Stimulated activated CD8-positive, alpha-beta memory T cell treated with anti-CD3 and anti-CD28 coated beads, Interleukin-15, amount 100 ng/mL, for 24 hours (primary cell): ENCODE measurements around the gene HIVEP1.
"Not testable (repeated sequence)": the region's sequence is repeated elsewhere in the genome, so short reads cannot be mapped to it uniquely, and the experiment has no call there.

Source experiments
- DNase-seq: peaks from one replicate; pipeline ENCODE4 v3.0.0-alpha.2; 2020; ENCODE audit warnings: low read depth

The HIVEP1 gene

DNA sequence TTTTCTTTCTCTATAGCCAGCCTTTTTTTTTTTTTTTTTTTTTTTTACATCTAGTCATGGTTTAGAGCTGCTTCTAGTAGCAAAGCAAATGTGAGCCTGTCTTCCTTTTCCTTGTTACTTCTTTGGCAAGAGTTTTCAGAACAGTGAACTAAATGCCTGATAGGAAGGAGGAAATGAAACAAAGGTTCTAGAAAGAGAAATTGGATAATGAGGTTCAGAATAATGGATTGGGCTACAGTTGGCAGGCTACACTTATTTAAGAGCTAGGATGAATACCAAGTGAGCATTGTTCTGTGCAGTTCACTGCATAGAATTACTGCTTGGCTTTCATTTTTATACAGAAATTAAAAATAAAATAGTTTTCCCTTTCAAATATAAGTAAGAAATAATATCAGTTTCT, 78.6 kb downstream of the HIVEP1 start:
- DNase-seq: no peak

DNA sequence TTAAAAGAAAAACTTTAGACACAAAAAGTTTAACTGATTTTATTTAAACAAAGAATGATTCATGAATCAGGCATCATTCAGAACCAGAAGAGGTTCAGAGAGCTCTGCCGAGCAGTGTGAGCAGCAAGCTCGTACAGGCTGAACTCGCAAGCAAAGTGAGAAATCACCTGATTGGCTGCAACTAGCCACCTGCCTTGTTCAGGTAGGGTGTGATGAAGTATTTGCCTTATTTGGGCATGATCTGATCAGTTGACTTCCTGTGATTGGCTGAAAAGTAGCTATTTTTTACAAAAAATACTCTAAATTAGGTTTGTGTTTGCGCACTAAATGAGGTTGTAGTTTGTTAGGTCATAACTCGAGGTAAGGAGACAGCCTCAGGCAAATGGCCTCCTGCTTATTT, 80.7 kb downstream of the HIVEP1 start:
- no peak for DNase-seq

DNA sequence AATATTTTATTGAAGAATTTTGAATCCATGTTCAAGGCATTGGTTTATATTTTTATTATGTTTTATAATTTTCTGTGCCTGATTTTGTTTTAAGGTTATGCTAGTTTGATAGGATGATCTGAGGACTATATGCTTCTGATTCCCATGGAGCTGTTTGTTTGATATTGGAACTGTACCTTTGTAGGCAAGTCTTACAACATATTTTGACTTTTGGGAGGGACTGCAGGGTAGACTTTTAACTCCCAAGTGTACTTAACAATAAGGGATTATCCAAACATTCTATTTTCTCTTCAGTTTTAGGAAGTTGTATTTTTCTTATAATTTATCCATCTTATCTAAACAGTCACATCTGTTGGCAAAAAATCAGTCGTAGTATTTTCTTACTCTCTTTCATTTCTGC, 82.6 kb downstream of the HIVEP1 start:
- DNase-seq: no peak

DNA sequence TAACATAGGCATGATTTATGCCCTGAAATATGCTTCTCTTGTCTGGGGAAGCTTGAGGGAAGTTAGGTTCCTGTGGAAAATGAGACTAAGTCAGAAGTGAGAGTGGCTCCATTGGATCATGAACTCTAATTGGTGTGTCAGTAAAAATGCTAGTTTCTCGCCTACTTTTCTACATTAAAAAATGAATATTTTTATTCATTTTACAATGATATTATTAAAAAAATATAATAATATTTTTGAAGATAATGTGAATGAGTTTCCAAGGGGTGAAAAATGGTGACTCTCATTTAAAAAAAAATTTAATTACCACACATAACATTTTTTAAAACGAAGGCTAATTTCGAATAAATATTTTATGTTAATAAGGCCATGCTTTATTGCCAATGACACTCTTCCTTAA, 84.2 kb downstream of the HIVEP1 start:
- DNase-seq: no peak

DNA sequence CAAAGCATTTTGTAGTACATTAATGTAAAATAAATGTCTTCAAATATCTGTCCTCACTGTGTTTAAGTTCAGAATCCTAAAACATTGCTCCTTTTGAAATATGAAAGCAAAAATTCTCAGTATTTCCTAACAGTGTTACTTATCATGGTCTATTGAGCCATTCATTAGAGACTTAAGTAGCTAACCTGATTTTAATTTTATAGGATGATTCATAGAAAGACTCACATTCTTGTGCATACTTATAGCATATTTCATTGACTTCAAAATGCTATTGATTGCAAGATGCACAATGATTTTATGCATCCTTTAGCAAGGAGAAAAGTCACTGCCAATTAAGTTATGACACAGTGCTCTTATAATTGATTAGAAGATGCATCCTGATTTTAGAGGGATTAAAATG, 85.7 kb downstream of the HIVEP1 start:
- DNase-seq: no peak

DNA sequence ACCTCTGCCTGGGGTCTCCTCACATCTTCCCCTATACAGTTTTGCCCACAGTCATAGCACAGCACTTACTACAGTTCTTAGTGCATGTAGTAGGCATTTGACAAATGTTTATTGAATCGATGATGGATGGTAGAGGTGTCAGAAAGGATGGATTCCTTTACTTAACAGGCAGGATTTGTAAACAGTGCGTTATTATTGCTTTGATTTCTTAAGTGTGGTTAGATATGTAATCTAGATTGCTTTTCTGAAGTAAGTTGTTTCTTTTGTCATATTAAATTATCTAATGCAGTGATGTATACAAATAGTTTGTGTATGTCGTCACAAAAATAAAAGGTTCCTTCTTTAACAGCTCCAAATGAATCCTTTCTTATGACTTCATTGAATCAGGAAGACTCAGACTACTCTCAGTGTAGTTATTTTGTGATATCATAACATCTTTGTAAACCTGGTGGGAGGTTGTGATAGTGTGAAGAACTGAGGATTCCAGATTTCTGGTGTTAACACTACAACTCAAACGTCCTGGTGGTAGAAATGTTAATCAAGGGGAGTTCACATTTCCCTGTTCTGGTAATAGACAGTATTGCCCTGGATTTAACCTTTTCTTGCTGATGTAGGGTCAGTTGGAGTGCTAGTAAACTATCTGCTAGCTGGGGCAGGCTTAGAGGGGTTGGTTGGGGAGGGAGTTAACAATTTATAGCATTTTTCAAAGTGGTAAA, 87.7 kb downstream of the HIVEP1 start:
- DNase-seq: no peak

DNA sequence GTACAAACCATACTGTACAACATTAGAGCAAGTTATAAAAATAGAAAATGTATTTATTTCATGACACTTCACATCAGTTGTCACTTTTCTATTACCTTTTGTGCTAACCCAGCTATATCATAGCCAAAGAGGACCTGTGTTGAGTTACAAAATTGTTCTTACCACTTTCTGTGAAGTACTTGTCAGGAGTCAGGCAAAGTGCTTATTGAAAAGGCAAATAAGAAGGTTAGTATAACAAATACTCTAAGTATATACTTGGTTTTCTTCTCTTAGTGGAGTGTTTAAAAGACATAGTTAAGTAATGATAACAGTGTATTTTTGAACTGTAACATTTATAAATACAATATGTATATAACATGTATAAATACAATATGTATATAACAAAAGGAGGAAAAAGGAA, 88.9 kb downstream of the HIVEP1 start:
- no peak for DNase-seq

DNA sequence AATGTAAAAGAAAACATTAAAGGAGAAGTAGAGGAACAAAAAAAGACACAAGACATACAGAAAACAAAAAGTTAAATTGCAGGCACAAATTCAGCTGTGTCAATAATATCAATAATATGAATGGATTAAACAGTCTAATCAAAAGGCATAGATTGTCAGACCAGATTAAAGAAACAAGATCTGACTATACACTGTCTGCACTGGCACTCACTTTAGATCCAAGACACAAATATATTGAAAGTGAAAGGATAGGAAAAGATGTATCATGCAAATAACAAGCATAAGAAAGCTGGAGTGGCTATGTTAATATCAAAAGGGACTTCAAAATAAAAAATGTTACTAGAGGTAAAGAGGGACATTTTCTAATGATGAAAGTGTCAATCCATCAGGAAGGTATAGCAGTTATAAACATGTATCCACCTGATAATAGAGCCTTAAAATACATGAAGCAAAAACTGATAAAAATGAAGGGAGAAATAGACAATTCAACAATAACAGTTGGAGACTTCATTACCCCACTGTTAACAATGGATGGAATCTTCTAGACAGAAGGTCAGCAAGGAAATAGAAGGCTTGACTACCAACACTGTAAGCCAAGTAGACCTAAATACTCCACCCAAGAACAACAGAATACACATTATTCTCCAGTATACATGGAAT, 89.7 kb downstream of the HIVEP1 start:
- DNase-seq: no peak

DNA sequence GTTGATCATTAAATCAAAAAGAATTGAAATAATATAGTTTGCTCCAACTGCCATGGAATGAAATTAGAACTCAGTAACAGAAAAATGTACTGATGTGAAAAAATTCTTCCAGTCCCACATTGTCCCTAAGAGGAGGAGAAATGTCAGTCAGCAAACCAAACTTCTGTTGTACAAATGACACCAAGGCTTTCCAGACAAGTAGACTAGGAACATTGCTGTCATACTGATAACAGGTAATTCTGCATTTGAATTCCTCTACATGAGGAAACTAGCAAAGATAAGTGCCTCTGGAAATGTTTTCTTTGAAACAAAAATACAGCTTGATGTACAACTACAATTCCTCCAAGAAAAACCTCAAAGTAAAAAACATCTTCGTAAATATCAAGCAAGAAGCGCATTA, 90.2 kb downstream of the HIVEP1 start:
- no peak for DNase-seq

DNA sequence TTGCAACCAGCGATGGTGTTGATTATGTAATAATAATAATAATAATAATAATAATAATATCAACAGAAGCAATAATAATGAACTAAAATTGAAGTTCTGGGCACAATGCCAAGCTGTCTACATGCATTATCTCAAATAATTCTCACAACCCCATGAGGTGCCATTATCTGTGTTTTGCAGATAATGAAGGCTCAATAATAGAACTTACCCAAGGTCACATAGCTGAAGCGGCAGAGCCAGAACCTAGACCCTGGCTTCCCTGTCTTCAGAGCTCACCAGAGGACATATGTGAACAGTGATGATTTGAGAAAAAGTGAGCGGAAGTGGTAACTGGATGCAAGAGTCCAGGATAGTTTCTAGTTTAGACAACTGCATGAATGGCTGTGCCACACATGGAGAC, 91.0 kb downstream of the HIVEP1 start:
- DNase-seq: no peak

DNA sequence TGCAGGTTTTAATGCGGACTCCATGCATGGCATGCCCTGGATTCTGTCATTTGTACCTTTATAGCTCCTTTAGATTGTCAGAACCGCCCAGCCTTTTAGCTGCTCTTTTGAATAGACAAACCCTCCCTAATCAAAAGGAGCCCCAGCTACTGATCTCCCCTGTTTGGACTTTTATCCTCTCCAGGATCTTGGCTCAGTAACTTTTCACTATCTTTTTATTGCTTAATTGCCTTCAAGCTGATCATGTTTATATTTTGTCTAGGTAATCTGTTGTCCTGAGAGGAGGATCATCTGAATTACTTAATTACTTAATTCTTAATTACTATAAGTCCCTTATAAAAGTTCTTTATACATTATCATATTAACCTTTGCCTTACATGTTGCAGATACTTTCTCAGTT, 93.2 kb downstream of the HIVEP1 start:
- no peak for DNase-seq

DNA sequence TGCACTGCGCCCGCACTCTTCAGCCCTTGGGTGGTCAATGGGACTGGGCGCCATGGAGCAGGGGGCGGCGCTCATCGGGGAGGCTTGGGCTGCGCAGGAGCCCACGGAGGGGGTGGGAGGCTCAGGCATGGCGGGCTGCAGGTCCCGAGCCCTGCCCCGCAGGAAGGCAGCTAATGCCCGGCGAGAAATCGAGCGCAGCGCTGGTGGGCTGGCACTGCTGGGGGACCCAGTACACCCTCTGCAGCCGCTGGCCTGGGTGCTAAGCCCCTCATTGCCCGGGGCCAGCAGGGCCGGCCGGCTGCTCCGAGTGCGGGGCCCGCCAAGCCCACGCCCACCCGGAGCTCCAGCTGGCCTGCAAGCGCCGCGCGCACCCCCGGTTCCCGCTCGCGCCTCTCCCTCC, 96.3 kb downstream of the HIVEP1 start:
- not testable (repeated sequence) for DNase-seq

DNA sequence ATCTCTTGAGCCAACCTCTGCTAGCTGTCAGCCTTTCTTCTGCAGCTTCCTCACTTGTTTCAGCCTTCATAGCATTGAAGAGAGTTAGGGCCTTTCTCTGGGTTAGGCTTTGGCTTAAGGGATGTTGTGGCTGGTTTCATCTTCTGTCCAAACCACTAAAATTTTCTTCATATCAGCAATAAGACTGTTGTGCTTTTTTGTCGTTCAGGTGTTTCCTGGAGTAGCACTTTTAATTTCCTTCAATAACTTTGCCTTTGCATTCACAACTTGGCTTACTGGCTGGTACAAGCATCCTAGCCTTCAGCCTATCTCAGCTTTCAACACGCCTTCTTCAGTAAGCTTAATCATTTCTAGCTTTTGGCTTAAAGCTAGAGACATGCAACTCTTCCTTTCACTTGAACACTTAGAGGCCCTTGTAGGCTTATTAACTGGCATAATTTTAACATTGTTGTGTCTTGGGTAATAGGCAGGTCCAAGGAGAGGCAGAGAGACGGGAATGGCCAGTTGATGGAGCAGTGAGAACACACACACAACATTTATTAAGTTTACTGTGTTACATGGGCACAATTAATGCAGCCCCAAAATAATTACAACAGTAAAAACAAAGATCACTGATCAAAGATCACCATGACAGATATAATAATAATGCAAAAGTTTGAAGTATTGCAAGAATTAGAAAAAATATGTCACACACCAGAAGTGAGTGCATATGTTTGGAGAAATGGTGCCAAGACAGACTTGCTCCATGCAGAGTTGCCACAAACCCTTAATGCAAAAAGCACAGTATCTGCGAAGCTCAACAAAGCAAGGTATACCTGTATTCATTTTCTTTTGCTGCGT, 98.6 kb downstream of the HIVEP1 start:
- DNase-seq: no peak

DNA sequence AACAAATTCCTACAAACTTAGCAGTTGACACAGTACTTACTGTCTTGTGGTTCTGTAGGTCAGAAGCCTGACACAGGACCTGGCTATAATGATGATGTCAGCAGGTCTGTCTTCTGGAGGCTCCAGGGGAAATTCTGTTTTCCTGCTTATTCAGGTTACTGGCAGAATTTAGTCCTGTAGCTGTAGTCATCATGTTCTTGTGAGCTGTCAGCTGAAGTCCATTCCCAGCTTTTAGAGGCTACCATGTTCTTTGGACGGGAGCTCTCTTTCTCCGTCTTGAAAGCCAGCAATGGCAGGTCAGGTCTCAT, 99.2 kb downstream of the HIVEP1 start:
- DNase-seq: no peak

DNA sequence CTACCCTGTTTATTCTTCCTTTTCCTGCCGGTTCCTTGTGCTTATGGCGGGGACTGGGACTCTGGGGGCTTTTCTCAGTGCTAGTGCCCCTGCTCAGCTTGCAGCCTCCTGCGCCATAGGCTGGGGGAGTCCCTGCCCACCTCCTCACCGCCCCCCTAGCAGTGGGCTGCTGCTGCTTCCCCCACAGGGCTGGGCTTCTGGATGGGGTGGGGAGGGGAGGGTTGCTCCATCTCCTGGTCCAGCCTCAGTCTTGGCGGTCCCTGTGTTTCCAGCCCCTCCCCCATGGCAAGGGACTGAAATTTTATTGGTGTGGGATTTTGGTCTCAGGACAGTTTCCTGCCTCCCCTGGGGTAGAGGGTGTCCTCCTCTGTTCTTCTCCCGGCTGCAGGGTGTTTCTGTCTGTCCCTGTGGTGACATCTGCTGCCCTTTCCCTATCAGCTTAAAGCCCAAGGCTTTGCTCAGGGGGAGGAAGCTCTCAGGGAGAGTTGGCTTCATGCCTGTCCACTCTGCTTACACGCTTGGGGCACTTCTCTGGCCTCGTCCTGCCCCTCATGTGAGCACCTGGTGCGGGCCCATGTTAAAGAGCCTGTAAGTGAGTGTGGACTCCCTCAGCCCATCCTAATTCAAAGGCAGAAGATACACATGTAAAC, 100.6 kb downstream of the HIVEP1 start:
- no peak for DNase-seq

DNA sequence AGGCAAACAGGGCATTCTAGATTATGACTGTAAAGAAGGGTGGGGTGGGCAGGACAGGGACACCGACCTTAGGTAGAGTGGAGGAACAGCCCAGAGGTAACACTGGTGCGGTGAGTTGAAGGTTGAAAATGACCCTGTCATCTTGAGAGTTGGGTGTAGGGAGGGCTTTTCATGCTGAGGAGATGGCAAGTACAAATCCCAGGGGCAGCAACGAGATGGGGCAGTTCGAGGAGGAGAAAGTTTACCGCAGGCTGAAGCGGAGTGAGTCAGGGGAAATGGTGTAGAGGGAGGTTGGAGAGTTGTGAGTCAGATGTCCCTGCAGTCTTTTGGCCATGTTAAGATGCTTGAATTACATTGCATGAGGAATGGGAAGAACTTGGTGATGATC, 101.1 kb downstream of the HIVEP1 start:
- no peak for DNase-seq

DNA sequence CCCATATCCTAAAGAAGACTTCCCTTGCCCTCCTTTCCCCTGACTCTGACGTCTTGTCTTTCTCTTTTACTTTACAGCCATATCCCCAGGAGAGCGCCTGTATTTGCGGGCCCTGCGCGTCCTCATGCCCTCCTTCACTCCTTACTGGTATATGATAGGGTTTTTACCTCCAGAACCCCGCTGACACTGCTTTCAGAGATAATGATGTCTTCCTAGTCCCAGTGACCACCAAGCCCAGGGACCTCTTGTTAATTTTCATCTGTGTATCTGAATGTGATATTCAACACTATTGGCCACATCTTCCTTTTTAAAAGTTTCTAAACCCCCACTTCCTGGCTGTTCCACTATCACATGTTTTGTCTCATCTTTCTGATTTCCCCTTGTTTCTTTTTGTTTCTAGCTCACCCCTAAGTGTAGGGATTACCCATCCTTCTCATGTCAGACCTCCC, 102.0 kb downstream of the HIVEP1 start:
- DNase-seq: no peak

DNA sequence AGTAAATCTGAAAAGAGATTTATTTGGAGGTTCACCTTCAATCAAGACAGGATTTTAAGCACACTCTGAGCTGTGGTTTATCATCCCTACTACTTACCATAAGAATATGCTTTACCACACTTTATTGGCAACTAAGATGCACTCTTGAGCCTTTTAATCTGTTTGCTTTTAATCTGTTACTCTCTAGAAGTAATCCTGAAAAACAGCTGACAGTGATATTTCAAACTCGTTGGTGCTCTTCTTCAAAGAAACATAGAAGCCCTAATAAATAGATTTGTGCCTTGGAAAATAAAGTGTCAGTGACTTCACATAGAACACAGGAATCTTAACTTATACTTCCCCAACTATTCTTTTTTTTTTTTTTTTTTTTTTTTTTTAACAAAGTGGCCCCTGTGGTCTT, 102.9 kb downstream of the HIVEP1 start:
- no peak for DNase-seq

DNA sequence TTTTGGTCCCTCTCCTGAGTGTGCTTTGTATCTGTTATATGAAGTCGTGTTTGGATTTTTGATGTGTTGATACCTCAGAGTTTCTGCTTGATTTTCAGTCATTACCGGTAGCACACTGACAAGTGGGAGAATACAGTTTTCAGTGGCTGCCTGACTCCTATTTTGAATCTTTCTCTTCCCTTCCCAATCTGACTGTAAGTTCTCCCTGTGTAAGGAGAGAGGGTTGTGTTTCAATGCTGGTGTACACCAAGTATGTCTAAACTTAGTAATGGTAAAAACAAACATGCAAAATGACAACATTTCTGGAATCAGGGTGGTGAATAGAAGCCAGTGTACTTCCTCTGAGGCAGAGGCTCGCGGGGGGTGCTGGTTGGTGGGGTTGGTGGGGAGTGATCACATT, 103.4 kb downstream of the HIVEP1 start:
- DNase-seq: no peak

DNA sequence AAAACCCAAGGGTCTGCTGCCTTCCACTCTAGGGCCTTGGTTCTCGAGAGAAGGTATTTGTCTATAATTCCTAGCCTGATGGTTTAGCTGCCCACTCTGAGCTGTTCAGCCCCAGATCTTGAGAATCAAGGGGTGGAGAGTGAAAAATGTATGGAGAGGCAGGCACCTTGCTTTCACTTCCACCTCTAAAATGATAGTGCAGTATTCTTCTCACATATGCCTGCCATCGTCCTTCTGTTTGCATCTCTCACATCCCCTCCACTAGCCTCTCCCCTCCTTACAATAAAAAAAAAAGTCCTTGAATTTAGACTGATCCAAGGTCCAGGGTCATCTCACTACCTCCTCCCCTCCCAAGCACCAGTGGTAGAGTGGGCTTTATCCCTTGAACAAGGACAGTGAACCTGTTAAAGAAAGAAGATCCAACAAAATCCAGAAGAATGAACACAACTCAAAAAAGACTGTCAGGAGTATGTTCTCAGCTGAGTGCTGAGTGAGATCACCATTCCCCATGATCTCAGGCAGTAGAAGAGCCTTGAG, 104.2 kb downstream of the HIVEP1 start:
- DNase-seq: no peak

DNA sequence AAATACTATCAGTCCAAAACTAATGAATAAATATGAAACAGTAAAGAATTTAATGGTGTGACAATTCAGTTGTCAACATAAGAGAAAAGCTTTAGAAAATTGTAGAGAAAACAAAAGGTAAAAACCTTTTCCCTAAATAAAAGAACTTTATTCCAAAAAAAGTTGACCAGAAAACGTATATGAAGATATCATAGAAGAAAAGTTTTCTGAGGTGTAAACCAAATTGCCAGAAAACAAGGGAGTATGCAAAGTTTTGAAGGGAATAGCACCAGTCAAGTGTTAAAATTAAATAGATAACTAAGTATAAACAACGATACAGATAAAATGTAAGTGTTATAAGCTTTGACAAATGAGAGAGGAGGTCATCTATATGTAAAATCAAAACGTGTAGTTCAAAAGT, 104.9 kb downstream of the HIVEP1 start:
- no peak for DNase-seq

DNA sequence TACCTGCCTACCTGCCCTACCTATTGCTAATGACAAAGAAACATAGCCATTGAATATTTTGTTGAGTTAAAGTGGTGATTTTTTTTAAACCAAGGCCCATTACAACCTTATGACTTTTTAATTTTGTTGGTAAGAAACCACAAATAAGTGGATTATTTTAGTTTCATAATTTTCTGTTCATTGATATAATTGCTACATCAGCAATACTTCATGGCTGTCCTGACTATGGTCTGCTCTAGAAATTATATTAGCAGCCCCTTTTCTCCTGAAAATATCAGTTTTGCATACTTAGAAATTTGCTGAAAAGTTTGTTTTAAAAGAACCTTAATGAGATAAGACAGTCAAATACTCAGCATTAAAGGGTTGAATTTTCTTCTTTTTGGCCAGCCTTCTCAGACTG, 106.5 kb downstream of the HIVEP1 start:
- no peak for DNase-seq
